ENCODE measurements around the gene THRB.

GRCh38 chr3:24518990-24519367 lies 24.3 kb upstream of the THRB start:
- TF ChIP-seq CTCF (IDR thresholded peaks at IDR 0.05) = no peak
- TF ChIP-seq POLR2A (IDR thresholded peaks at IDR 0.05) = no peak
